ENCODE measurements around the gene BFSP2. TPM values are rescaled to one million over a fixed set of nuclear protein-coding genes. Genes with fewer than 3 reads are reported as not detected.
"Not testable (repeated sequence)": the region's sequence is repeated elsewhere in the genome, so short reads cannot be mapped to it uniquely, and the experiment has no call there.

The BFSP2 gene
- polyA plus RNA-seq, 12 donors, result not detected

- DNase-seq, result no peak
Observed at GRCh38 chr3:133479895-133480669, 80.2 kb downstream of the BFSP2 start.

- DNase-seq, result not testable (repeated sequence)
Observed at GRCh38 chr3:133482474-133482873, 82.6 kb downstream of the BFSP2 start.

- no peak for DNase-seq
Observed at GRCh38 chr3:133486658-133487057, 86.8 kb downstream of the BFSP2 start.

- DNase-seq, result no peak
Observed at GRCh38 chr3:133487204-133487603, 87.3 kb downstream of the BFSP2 start.

GRCh38 chr3:133487920-133488540, 88.2 kb downstream of the BFSP2 start:
- no peak for DNase-seq

GRCh38 chr3:133488785-133489367, 89.0 kb downstream of the BFSP2 start:
- DNase-seq, result no peak

- no peak for DNase-seq
Observed at GRCh38 chr3:133489466-133490085, 89.7 kb downstream of the BFSP2 start.

GRCh38 chr3:133490468-133491351, 90.9 kb downstream of the BFSP2 start:
- DNase-seq, result no peak

- no peak for DNase-seq
Observed at GRCh38 chr3:133491481-133492059, 91.7 kb downstream of the BFSP2 start.

GRCh38 chr3:133492159-133492741, 92.4 kb downstream of the BFSP2 start:
- DNase-seq, result no peak

GRCh38 chr3:133494469-133494868, 94.6 kb downstream of the BFSP2 start:
- DNase-seq, result no peak

GRCh38 chr3:133502542-133502941, 102.7 kb downstream of the BFSP2 start:
- not testable (repeated sequence) for DNase-seq

GRCh38 chr3:133503409-133503808, 103.6 kb downstream of the BFSP2 start:
- DNase-seq, result no peak

- no peak for DNase-seq
Observed at GRCh38 chr3:133504736-133505135, 104.9 kb downstream of the BFSP2 start.

GRCh38 chr3:133505813-133506212, 106.0 kb downstream of the BFSP2 start:
- DNase-seq, result no peak

- no peak for DNase-seq
Observed at GRCh38 chr3:133506215-133506901, 106.5 kb downstream of the BFSP2 start.

GRCh38 chr3:133509488-133509887, 109.6 kb downstream of the BFSP2 start:
- no peak for DNase-seq

GRCh38 chr3:133512416-133513089, 112.7 kb downstream of the BFSP2 start:
- no peak for DNase-seq

GRCh38 chr3:133514418-133514817, 114.6 kb downstream of the BFSP2 start:
- DNase-seq, result no peak

- DNase-seq, result no peak
Observed at GRCh38 chr3:133515127-133515526, 115.3 kb downstream of the BFSP2 start.
